H1 (cell line): ENCODE results near the gene TCEA2. TPM values are rescaled to one million over a fixed set of nuclear protein-coding genes. Genes with fewer than 3 reads are reported as not detected.
A peak's percentile ranks its signal among the peaks of the same experiment; 100 is the strongest.

Experiments
- CTCF ChIA-PET: fragments of 300-600 bp; sonication (Branson Sonifier 250); formaldehyde crosslinking; loops from one replicate; lab custom pipeline; 2021; ENCODE audit not compliant: partially characterized antibody; lab: Charles Lee
- POLR2A ChIA-PET: fragments of 300-600 bp; sonication (Branson Sonifier 250); formaldehyde crosslinking; loops from one replicate; lab custom pipeline; 2021; ENCODE audit warnings: inconsistent platforms; ENCODE audit not compliant: partially characterized antibody; lab: Charles Lee
- DNase-seq, 2 experiments: peaks; one replicate each; pipeline versions ENCODE4 v3.0.0 to v3.0.0-alpha.2; 2010 to 2022; ENCODE audit warnings: low spot score in 2 of 2, low read depth in 1 of 2, mixed read lengths in 1 of 2
- FAIRE-seq: peaks from 2 replicates; lab custom pipeline; 2011; peaks lifted over from hg19 to GRCh38; lab: Jason Lieb, UNC
- H2AFZ ChIP-seq: 2 replicates; pipeline ENCODE4 v1.8.1; 2012; ENCODE audit warnings: low read length, inconsistent platforms
- H2AK5ac ChIP-seq: 2 replicates; pipeline ENCODE4 v1.6.1; 2013; ENCODE audit warnings: low read depth, low read length
- H2BK120ac ChIP-seq: replicated peaks from 2 replicates; pipeline ENCODE3; 2013; ENCODE audit warnings: low read depth, low read length, inconsistent platforms
- H2BK12ac ChIP-seq: 2 replicates; pipeline ENCODE4 v1.6.1; 2013; ENCODE audit warnings: low read depth, low read length
- H2BK15ac ChIP-seq: 2 replicates; pipeline ENCODE4 v1.6.1; 2013; ENCODE audit warnings: low read length
- H2BK20ac ChIP-seq: 2 replicates; pipeline ENCODE4 v1.6.1; 2013; ENCODE audit warnings: low read length
- H2BK5ac ChIP-seq: 2 replicates; pipeline ENCODE4 v1.6.1; 2013; ENCODE audit warnings: low read depth, low read length
- H3K14ac ChIP-seq: 2 replicates; pipeline ENCODE4 v1.6.1; 2013; ENCODE audit warnings: inconsistent platforms; ENCODE audit not compliant: insufficient read length
- H3K18ac ChIP-seq: 2 replicates; pipeline ENCODE4 v1.6.1; 2013; ENCODE audit warnings: low read length; ENCODE audit errors: extremely low read depth
- H3K23ac ChIP-seq: 2 replicates; pipeline ENCODE4 v1.6.1; 2013; ENCODE audit warnings: inconsistent platforms; ENCODE audit not compliant: insufficient read length
- H3K23me2 ChIP-seq: 2 replicates; pipeline ENCODE4 v1.6.1; 2013; ENCODE audit warnings: low read depth, low read length
- H3K27ac ChIP-seq: 2 replicates; pipeline ENCODE4 v1.6.1; 2011; ENCODE audit warnings: low read depth, low read length, inconsistent platforms
- H3K27me3 ChIP-seq, 4 experiments: replicated peaks in 1 of 4; 1 replicate in 1 of 4; 2 replicates in 3 of 4; pipeline versions ENCODE4 v1.6.1 to v1.8.1; 2011 to 2013; ENCODE audit warnings: low read length in 3 of 4, mild to moderate bottlenecking in 3 of 4, inconsistent platforms in 2 of 4, mixed read lengths in 2 of 4, moderate library complexity in 1 of 4; ENCODE audit not compliant: control insufficient read depth in 3 of 4, insufficient read depth in 3 of 4; ENCODE audit errors: extremely low read depth in 1 of 4
- H3K36me3 ChIP-seq, 4 experiments: 2 replicates each; pipeline versions ENCODE4 v1.6.1 to v1.8.1; 2011 to 2013; ENCODE audit warnings: mild to moderate bottlenecking in 4 of 4, low read length in 3 of 4, moderate library complexity in 2 of 4, control low read depth in 1 of 4, inconsistent platforms in 1 of 4; ENCODE audit not compliant: insufficient read depth in 4 of 4, control insufficient read depth in 2 of 4
- H3K4ac ChIP-seq: replicated peaks from 2 replicates; pipeline ENCODE3; 2013; ENCODE audit warnings: low read length, low read depth, mixed read lengths, inconsistent platforms; ENCODE audit not compliant: insufficient read length
- H3K4me1 ChIP-seq, 4 experiments: replicated peaks in 1 of 4; 1 replicate in 1 of 4; 2 replicates in 3 of 4; pipeline versions ENCODE4 v1.6.1 to v1.8.1; 2011 to 2013; ENCODE audit warnings: low read length in 3 of 4, inconsistent platforms in 2 of 4, mixed read lengths in 1 of 4; ENCODE audit not compliant: insufficient read depth in 4 of 4, control insufficient read depth in 3 of 4
- H3K4me2 ChIP-seq, 2 experiments: 2 replicates each; pipeline versions ENCODE4 v1.6.1 to v1.8.1; 2011 to 2013; ENCODE audit warnings: low read depth in 2 of 2, low read length in 2 of 2, control low read depth in 1 of 2, inconsistent platforms in 1 of 2, mild to moderate bottlenecking in 1 of 2; ENCODE audit not compliant: insufficient read depth in 1 of 2
- H3K4me3 ChIP-seq, 4 experiments: fragments of 200-600, 300-600 bp in 1 of 4; sonication (generic), shearing (Covaris generic), sonication (Bioruptor Twin) in 1 of 4; 2 replicates each; pipeline versions ENCODE4 v1.5.1 to v1.8.1; 2011 to 2016; ENCODE audit warnings: low read length in 4 of 4, low read depth in 3 of 4, control low read depth in 2 of 4, inconsistent platforms in 2 of 4, mild to moderate bottlenecking in 2 of 4, mixed read lengths in 1 of 4, moderate library complexity in 1 of 4; ENCODE audit not compliant: insufficient read depth in 2 of 4; ENCODE audit errors: extremely low read depth in 1 of 4
- H3K56ac ChIP-seq: replicated peaks from 2 replicates; pipeline ENCODE3; 2013; ENCODE audit warnings: low read depth, mild to moderate bottlenecking, mixed read lengths, low read length, inconsistent platforms; ENCODE audit not compliant: insufficient read length
- H3K79me1 ChIP-seq: 2 replicates; pipeline ENCODE4 v1.6.1; 2013; ENCODE audit warnings: low read depth, low read length, control low read depth
- H3K79me2 ChIP-seq, 2 experiments: 2 replicates each; pipeline versions ENCODE4 v1.6.1 to v1.8.1; 2012 to 2013; ENCODE audit warnings: low read length in 2 of 2, mild to moderate bottlenecking in 2 of 2, inconsistent platforms in 1 of 2; ENCODE audit not compliant: insufficient read depth in 2 of 2, control insufficient read depth in 1 of 2
- H3K9ac ChIP-seq, 4 experiments: replicated peaks in 1 of 4; 1 replicate in 1 of 4; 2 replicates in 3 of 4; pipeline versions ENCODE4 v1.6.1 to v1.8.1; 2011 to 2013; ENCODE audit warnings: low read depth in 3 of 4, low read length in 3 of 4, control low read depth in 2 of 4, mild to moderate bottlenecking in 2 of 4, moderate library complexity in 2 of 4, inconsistent platforms in 1 of 4; ENCODE audit errors: extremely low read depth in 1 of 4
- H3K9me3 ChIP-seq, 2 experiments: 2 replicates each; pipeline versions ENCODE4 v1.6.1 to v1.8.1; 2012 to 2013; ENCODE audit warnings: mild to moderate bottlenecking in 2 of 2, moderate library complexity in 2 of 2, control low read depth in 1 of 2, inconsistent platforms in 1 of 2, low read depth in 1 of 2, low read length in 1 of 2, mixed read lengths in 1 of 2; ENCODE audit not compliant: insufficient read depth in 2 of 2
- H4K20me1 ChIP-seq, 2 experiments: replicated peaks in 1 of 2; 2 replicates each; pipeline versions ENCODE3 to v1.8.1; 2011 to 2013; ENCODE audit warnings: inconsistent platforms in 2 of 2, low read length in 2 of 2, mild to moderate bottlenecking in 1 of 2; ENCODE audit not compliant: insufficient read depth in 2 of 2, control insufficient read depth in 1 of 2
- H4K5ac ChIP-seq: 2 replicates; pipeline ENCODE4 v1.6.1; 2013; ENCODE audit warnings: low read length, low read depth, mixed read lengths, inconsistent platforms; ENCODE audit not compliant: insufficient read length
- H4K8ac ChIP-seq: 2 replicates; pipeline ENCODE4 v1.8.0; 2013; ENCODE audit warnings: mild to moderate bottlenecking, moderate library complexity, low read length, inconsistent platforms; ENCODE audit not compliant: insufficient read depth; ENCODE audit errors: extremely low read depth
- H4K91ac ChIP-seq: replicated peaks from 2 replicates; pipeline ENCODE3; 2013; ENCODE audit warnings: low read length, mixed read lengths, inconsistent platforms; ENCODE audit not compliant: insufficient read length
- TAF7 ChIP-seq: optimal IDR thresholded peaks from 2 replicates; pipeline ENCODE3; 2011; ENCODE audit warnings: low read depth, mild to moderate bottlenecking, inconsistent platforms, low read length, moderate library complexity, borderline replicate concordance
- TCF12 ChIP-seq: IDR thresholded peaks from 2 replicates; pipeline ENCODE4 v1.6.1; 2011; ENCODE audit warnings: low read depth, mild to moderate bottlenecking, low read length
- WGBS, 2 experiments: shearing (Covaris generic) in 1 of 2; methylation state at CpG; one replicate each; pipeline versions ENCODE4 v1.1.6 to v1.1.7; 2013 to 2015; ENCODE audit warnings: low lambda C conversion rate in 2 of 2, mixed read lengths in 2 of 2, inconsistent platforms in 1 of 2, low coverage in 1 of 2, missing lambda C conversion rate in 1 of 2; ENCODE audit not compliant: insufficient replicate concordance in 2 of 2, insufficient coverage in 1 of 2, insufficient read length in 1 of 2; ENCODE audit errors: extremely low coverage in 1 of 2, missing lambda C conversion rate in 1 of 2; 5-methylcytosine and 5-hydroxymethylcytosine counted together
- polyA plus RNA-seq, 7 experiments: library from polyadenylated mRNA; depleted of rRNA in 3 of 7; stranded (reverse) in 5 of 7; unstranded in 2 of 7; fragments of >200 nt in 5 of 7; fragments of 200-250 nt in 2 of 7; gene quantifications; 1 replicate in 5 of 7; 2 replicates in 1 of 7; 4 replicates in 1 of 7; pipeline versions ENCODE4 v1.2.1 to v1.2.3, GENCODE V29; 2011 to 2013; ENCODE audit warnings: missing spikeins in 2 of 7, mixed read lengths in 2 of 7
- total RNA-seq: library from RNA; stranded (reverse); fragmentation: NEBNext Ultra II Directional; extraction: Animal tissue kit (Norgen Biotek cat#: 25700); gene quantifications from 2 replicates; pipeline ENCODE4 v1.2.1, GENCODE V29; 2021

TCEA2 gene
- total and polyA plus RNA-seq, 2 of the 8 experiments (the other 6 are each of a cell fraction or from before 2014, with no cell fraction given) = 41.4 to 42.3 TPM

DNA sequence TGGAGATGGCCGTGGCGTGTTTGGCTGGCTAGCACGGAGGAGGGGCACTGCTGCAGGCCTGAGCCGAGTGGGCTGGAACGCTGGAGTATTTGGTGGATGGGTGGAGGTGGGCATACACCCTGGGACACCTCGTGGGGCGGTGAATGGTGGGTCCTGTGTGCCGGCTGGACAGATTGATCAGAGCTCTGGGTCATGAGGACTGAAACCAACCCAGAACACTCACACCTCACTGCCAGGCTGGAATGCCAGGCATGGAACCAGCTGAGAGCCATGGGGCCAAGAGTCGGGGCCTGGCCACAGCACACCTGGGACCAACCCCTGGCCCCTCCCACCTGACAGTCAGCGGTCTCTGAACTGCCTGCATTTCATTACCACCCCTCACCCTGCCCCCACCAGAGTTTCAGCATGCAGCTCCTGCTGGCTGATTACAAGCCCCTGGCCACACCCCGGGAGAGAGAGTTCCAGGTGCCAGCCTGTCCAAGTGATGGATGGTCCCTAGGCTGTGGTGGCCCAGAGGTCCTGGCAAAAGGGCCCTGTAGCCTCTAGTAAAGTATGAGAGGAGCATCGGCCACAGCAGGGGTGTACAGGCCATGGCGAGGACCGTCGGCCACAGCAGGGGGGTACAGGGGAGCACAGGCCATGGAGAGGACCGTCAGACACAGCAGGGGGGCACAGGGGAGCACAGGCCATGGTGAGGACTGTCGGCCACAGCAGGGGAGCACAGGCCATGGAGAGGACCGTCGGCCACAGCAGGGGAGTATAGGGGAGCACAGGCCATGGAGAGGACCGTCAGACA lies 41.1 kb downstream of the TCEA2 start:
- no peak overlapping the region for H4K5ac ChIP-seq
- no peak for FAIRE-seq
- peak overlapping the region in 1 of 2 experiments; percentile 25; a peak in 1 of 4 replicates for H3K4me2 ChIP-seq
- 83% methylated on average over 20 of the region's 20 CpGs; no CpG with 5 or more reads in 1 of the 2 experiments for WGBS, 2 experiments
- no peaks in the 10 kb centered on the region for H3K36me3 ChIP-seq
- no peak overlapping the region for H4K8ac ChIP-seq
- no peak overlapping the region for H3K4me3 ChIP-seq
- TF ChIP-seq TAF7 (no peak), TCF12 (0 out of 2 replicates have a peak, but pooled peaks have one; percentile 27)
- H4K20me1 ChIP-seq = peaks cover 2 to 3% of the 10 kb centered on the region in 2 experiments
- no peak overlapping the region for H2BK120ac ChIP-seq
- H2BK15ac ChIP-seq = no peak overlapping the region
- no peak overlapping the region for H3K56ac ChIP-seq
- H4K91ac ChIP-seq = no peak overlapping the region
- H2BK12ac ChIP-seq = 0 out of 2 replicates have a peak overlapping the region, but pooled peaks have one; percentile 50
- H2BK20ac ChIP-seq = no peak overlapping the region
- H3K9ac ChIP-seq = no peak overlapping the region
- ChIA-PET POLR2A (interaction anchor here (0.8 kb wide), 1 partner anchor 19 kb away, joined by 3 read pairs; no protein-coding TSS in a partner anchor), CTCF (interaction anchor here (3.5 to 3.8 kb wide), 2 partner anchors 13 kb away, joined by 12 to 28 read pairs; no protein-coding TSS in a partner anchor)
- peaks cover 2% of the 10 kb centered on the region; the same call in 1 of the 2 replicates for H3K23me2 ChIP-seq
- H3K14ac ChIP-seq = no peak overlapping the region
- no peaks in the 10 kb centered on the region; the same call in 1 of the 2 replicates for H3K79me1 ChIP-seq
- H3K9me3 ChIP-seq = no peaks in the 10 kb centered on the region
- H3K79me2 ChIP-seq = no peaks in the 10 kb centered on the region
- no peak overlapping the region for H2BK5ac ChIP-seq
- no peak overlapping the region for H3K18ac ChIP-seq
- peak in 1 of 2 experiments; percentile 48 for DNase-seq
- H3K27ac ChIP-seq = no peak overlapping the region
- no peak overlapping the region for H3K4ac ChIP-seq
- H3K23ac ChIP-seq = no peak overlapping the region
- no peak overlapping the region for H2AFZ ChIP-seq
- H2AK5ac ChIP-seq = 0 out of 2 replicates have a peak overlapping the region, but pooled peaks have one; percentile 65
- peaks cover 2 to 26% (median 21%) of the 10 kb centered on the region in 4 experiments for H3K27me3 ChIP-seq
- H3K4me1 ChIP-seq = peaks cover 0 to 8% (median 3%) of the 10 kb centered on the region in 4 experiments; a peak in 3 of 7 replicates
